22Rv1 (cell line): ENCODE results near the gene GATAD2B.

Experiments used
- H3K27ac ChIP-seq: fragments of 450-650 bp; 2 replicates; pipeline ENCODE4 v1.5.1; 2017
- ZFX ChIP-seq: fragments of 450-650 bp; IDR thresholded peaks from 2 replicates; pipeline ENCODE4 v1.6.1; 2017; ENCODE audit warnings: antibody characterized with exemption, borderline replicate concordance
- TF ChIP-seq, protein P1 (sequence below): fragments of 450-650 bp; IDR thresholded peaks from 2 replicates; pipeline ENCODE4 v1.5.1; 2017; ENCODE audit warnings: mild to moderate bottlenecking

The GATAD2B gene

DNA sequence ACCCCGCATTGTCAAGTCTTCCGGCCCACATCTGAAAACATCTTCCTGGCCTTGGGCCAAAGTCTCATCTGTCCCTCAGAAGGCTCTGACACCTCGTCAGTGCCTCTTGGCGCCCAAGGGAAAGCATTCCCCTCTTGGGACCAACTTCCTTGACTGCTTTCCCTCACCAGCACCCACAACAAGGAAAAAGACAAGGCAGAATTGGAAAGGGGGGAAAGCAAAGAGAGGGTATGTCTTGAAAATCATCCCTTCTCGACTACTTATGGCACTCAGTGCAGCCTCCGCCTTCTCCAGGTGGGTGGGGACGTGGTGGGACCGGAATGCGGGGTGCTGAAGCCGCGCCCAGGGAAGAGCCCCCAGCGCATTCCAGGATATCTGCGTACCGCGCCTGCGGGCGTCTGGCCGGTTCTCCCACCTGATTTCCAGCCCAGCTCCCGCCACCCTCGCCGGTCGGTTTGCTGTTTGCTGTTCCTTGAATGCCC, 41.1 kb upstream of the GATAD2B start:
- peak overlapping the region; percentile 100 for H3K27ac ChIP-seq
- TF ChIP-seq, protein P1, sequence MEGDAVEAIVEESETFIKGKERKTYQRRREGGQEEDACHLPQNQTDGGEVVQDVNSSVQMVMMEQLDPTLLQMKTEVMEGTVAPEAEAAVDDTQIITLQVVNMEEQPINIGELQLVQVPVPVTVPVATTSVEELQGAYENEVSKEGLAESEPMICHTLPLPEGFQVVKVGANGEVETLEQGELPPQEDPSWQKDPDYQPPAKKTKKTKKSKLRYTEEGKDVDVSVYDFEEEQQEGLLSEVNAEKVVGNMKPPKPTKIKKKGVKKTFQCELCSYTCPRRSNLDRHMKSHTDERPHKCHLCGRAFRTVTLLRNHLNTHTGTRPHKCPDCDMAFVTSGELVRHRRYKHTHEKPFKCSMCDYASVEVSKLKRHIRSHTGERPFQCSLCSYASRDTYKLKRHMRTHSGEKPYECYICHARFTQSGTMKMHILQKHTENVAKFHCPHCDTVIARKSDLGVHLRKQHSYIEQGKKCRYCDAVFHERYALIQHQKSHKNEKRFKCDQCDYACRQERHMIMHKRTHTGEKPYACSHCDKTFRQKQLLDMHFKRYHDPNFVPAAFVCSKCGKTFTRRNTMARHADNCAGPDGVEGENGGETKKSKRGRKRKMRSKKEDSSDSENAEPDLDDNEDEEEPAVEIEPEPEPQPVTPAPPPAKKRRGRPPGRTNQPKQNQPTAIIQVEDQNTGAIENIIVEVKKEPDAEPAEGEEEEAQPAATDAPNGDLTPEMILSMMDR = no peak
- no peak for TF ChIP-seq ZFX

- peak within 1 kb of the TSS; percentile 100 for H3K27ac ChIP-seq
- no peak for TF ChIP-seq ZFX
- TF ChIP-seq, protein P1 = no peak
Observed at GRCh38 chr1:153963030-153963849, 40.5 kb upstream of the GATAD2B start, which contains the start of gene SLC39A1. Gene SLC39A1, minus strand, starts transcription at chr1:153963537. Its CDS starts 822 bp downstream, at chr1:153962715.

DNA sequence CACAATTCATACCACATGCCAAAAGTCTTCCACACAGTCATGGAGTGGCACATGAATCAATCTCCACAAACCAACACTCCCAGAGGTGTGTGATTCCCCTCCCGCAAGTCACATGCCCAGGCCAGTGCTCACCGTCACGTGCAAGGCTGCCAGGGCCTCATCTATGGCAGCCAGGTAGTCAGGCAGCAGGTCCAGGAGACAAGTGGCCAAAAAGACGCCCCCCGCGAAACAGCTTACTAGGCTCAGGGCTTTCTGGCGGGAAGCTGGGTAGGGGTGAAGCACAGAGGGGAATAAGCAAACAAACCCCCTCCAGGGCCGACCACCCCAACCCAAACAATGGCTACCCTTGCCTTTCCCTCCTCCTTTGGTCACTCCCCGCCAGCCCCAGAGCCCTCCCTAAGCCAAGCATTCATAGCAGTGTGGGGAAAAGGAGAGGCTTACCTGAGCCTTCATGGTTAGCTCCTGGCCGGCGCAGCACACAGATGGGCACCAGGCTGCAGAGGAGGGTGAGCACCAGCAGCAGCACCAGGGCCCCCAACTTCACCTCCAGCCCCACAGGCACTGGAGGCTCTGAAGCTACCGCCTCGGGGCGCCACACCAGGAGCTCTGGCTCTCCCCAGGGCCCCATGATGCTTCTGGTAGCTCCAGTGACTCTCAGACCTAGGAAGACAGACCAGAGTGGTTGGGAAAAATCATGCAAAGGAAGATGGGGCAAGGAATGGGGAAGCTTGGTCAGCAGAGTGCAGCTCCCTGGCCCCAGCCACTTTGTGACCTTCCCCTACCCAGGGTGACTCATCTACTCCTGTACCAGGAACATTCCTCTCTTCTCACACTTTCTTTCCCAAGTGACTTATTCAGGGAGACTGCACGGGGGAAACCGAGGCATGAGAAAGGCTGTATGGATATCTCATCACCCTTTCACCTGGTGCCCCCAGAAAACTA, 39.6 kb upstream of the GATAD2B start:
- TF ChIP-seq ZFX = no peak
- TF ChIP-seq, protein P1 = no peak
- H3K27ac ChIP-seq = peak overlapping the region; percentile 100

- peak overlapping the region; percentile 100 for H3K27ac ChIP-seq
- TF ChIP-seq ZFX = no peak
Observed at GRCh38 chr1:153961421-153961820, 38.6 kb upstream of the GATAD2B start.

DNA sequence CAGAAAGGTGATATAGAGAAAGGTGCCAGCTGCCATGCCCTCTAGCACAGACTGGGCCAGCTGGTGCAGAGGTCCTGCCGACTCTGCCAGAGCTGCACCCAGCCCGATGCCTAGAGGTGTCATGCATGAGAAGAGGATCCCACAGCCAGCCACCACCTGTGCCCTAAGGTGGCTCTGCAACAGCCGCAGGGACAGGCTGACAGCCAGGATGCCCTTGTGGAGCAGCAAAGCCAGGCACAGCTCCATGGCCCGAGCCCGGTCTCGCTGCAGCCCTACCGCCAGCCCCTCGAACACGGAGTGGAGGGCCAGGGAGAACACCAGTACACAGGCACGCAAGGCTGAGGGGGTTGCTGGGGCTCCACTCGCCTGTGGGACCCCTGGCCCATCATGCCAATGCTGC, 37.4 kb upstream of the GATAD2B start:
- TF ChIP-seq, protein P1 = no peak
- no peak for TF ChIP-seq ZFX
- H3K27ac ChIP-seq = peak overlapping the region; percentile 100

DNA sequence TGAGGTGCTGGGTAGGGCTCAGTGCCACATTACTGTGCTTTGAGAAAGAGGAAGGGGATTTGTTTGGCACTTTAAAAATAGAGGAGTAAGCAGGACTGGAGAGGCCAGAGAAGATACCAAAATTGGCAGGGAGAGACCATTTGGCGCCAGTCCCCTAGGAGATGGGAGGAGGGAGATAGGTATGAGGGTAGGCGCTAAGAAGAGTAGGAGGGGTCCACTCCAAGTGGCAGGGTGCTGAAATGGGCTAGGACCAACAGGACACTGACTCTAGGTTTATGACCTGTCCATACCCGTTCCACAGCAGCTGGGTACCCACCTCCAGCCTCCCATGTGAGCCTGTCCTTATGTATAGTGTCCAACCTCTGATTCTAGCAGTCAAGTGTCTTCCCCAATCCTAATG, 36.7 kb upstream of the GATAD2B start:
- H3K27ac ChIP-seq = peak overlapping the region; percentile 100
- TF ChIP-seq, protein P1 = no peak
- no peak for TF ChIP-seq ZFX

- H3K27ac ChIP-seq = peak overlapping the region; percentile 100
- TF ChIP-seq, protein P1 = no peak
- no peak for TF ChIP-seq ZFX
Observed at GRCh38 chr1:153958961-153959260, 36.1 kb upstream of the GATAD2B start.
